NCI-H2196 treated with DMSO at 0.1 percent for 48 hours (cell line): ENCODE data around the gene UBR7.

Experiments used
- DNase-seq: peaks from one replicate; lab custom pipeline; 2025; ENCODE audit not compliant: unreplicated experiment; lab: John Stamatoyannopoulos, UW

Gene UBR7

GRCh38 chr14:93249128-93249831 is 42.2 kb downstream of the UBR7 start:
- no peak for DNase-seq

GRCh38 chr14:93262446-93262845 is 55.4 kb downstream of the UBR7 start:
- no peak for DNase-seq

- DNase-seq: no peak
Observed at GRCh38 chr14:93263416-93263815, 56.4 kb downstream of the UBR7 start.

- no peak for DNase-seq
Observed at GRCh38 chr14:93266127-93266526, 59.1 kb downstream of the UBR7 start.

GRCh38 chr14:93267149-93267711 is 60.2 kb downstream of the UBR7 start:
- DNase-seq: no peak

- DNase-seq: no peak
Observed at GRCh38 chr14:93268406-93268805, 61.4 kb downstream of the UBR7 start.

GRCh38 chr14:93269341-93270068 is 62.4 kb downstream of the UBR7 start:
- DNase-seq: no peak

- no peak for DNase-seq
Observed at GRCh38 chr14:93271111-93271510, 64.1 kb downstream of the UBR7 start.

GRCh38 chr14:93274055-93274806 is 67.2 kb downstream of the UBR7 start:
- no peak for DNase-seq

GRCh38 chr14:93276031-93276716 is 69.1 kb downstream of the UBR7 start:
- no peak for DNase-seq
